ENCODE measurements around the gene KIF20A.

KIF20A gene

DNA sequence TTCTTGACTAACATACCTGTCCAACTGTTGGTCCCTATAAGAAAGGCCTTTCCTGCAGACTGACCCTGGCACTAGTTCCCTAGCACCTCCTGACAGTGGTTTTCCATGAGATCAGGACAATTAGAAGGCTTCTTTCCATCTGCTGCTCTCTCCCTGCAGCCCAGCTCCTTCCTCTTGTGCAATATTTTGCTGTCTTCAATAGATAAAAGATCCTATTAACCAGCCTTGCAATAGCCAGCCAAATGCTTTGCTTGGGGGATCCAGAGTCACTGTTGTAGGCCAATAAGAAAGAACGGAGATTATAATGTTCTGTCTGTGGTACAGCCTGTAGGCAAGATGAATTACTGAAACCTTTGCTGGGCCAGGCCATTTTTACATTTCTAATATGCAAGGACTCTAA, 21.3 kb upstream of the KIF20A start:
- WGBS (ENCODE audit: extremely low coverage, insufficient coverage, low lambda C conversion rate): no CpG with 5 or more reads among the region's 1 CpG
- no peaks in the 10 kb centered on the region for H3K27me3 ChIP-seq (ENCODE audit: insufficient read depth, low read length, poor library complexity)
- no peak overlapping the region for H3K4ac ChIP-seq (ENCODE audit: low read depth, low read length)
- no peaks in the 10 kb centered on the region for H3K4me1 ChIP-seq (ENCODE audit: control insufficient read depth, low read depth, low read length)
- H3K27ac ChIP-seq (ENCODE audit: low read depth, low read length): no peak overlapping the region
- peaks cover 23% of the 10 kb centered on the region for H3K36me3 ChIP-seq (ENCODE audit: control insufficient read depth, insufficient read depth, low read length)
- H3K18ac ChIP-seq (ENCODE audit: low read length): no peak overlapping the region
- H2BK120ac ChIP-seq (ENCODE audit: low read depth, low read length): no peak overlapping the region
- no peaks in the 10 kb centered on the region for H3K79me1 ChIP-seq (ENCODE audit: low read length)
- H3K23ac ChIP-seq (ENCODE audit: low read length): no peak overlapping the region
- no peak overlapping the region for H4K5ac ChIP-seq (ENCODE audit: low read length)
- H3K56ac ChIP-seq (ENCODE audit: low read length): no peak overlapping the region
- no peak overlapping the region for H2BK15ac ChIP-seq (replicated peaks; ENCODE audit: low read depth)
- no peaks in the 10 kb centered on the region for H3K79me2 ChIP-seq (ENCODE audit: control insufficient read depth, insufficient read depth, low read length)
- no peak overlapping the region for H3K9ac ChIP-seq (ENCODE audit: low read length)
- no peak overlapping the region for H4K8ac ChIP-seq (ENCODE audit: low read depth, low read length)
- H3K4me2 ChIP-seq (ENCODE audit: low read length): no peak overlapping the region
- no peak for DNase-seq
- no peak overlapping the region for H3K4me3 ChIP-seq (ENCODE audit: low read length)
- no peak overlapping the region for H2BK5ac ChIP-seq (ENCODE audit: low read length)
- H2AK5ac ChIP-seq (ENCODE audit: low read length): no peak overlapping the region

DNA sequence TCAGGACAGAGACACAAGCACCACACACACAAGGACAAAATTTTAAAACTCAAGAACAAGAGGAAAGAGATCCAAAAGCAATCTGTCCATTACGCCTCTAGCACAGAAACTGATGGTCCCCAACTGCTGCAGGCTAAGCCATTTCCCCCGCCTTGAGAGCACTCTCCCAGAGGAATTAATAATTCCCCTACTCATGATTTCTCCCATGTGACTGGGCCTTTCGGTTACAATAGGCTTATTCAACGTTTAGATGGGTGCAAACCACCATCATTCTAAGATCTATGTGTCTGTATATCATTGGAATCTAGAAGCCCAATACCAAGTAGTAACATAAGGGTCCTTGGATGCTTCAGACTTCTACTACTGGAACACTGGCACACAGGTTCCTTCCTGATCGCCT, 19.2 kb upstream of the KIF20A start:
- Histone ChIP-seq H3K79me1 (ENCODE audit: low read length) (no peaks in the 10 kb centered on the region), H2BK120ac (ENCODE audit: low read depth, low read length) (no peak overlapping the region), H3K4me2 (ENCODE audit: low read length) (no peak overlapping the region), H3K36me3 (ENCODE audit: control insufficient read depth, insufficient read depth, low read length) (peaks cover 29% of the 10 kb centered on the region), H3K4me1 (ENCODE audit: control insufficient read depth, low read depth, low read length) (no peaks in the 10 kb centered on the region), H3K4ac (ENCODE audit: low read depth, low read length) (no peak overlapping the region), H4K5ac (ENCODE audit: low read length) (no peak overlapping the region), H3K27ac (ENCODE audit: low read depth, low read length) (no peak overlapping the region), H3K56ac (ENCODE audit: low read length) (no peak overlapping the region), H3K27me3 (ENCODE audit: insufficient read depth, low read length, poor library complexity) (no peaks in the 10 kb centered on the region), H2BK15ac (replicated peaks; ENCODE audit: low read depth) (no peak overlapping the region), H2BK5ac (ENCODE audit: low read length) (no peak overlapping the region), H3K4me3 (ENCODE audit: low read length) (no peak overlapping the region), H3K79me2 (ENCODE audit: control insufficient read depth, insufficient read depth, low read length) (no peaks in the 10 kb centered on the region), H2AK5ac (ENCODE audit: low read length) (no peak overlapping the region), H3K9ac (ENCODE audit: low read length) (no peak overlapping the region), H3K23ac (ENCODE audit: low read length) (no peak overlapping the region), H4K8ac (ENCODE audit: low read depth, low read length) (no peak overlapping the region), H3K18ac (ENCODE audit: low read length) (no peak overlapping the region)
- WGBS (ENCODE audit: extremely low coverage, insufficient coverage, low lambda C conversion rate): no CpG with 5 or more reads among the region's 5 CpGs
- DNase-seq: no peak

DNA sequence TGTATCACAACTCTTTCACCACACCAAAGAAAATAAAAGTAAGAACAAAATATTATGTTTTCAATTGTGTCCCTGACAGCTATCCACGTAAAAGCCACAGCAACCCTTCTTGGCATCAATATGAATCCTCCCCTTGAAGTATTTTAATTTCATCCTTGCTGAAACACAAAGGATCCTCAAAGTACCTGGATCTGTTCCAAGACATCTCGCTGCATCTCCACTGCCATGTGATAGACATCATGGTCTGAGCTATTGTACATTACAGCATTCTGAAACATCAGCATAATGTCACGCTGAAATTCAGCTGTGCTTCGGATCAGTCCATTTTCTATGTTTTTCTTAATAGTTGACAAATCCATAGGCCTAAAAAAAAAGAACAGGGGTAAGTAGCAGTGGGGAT, 18.2 kb upstream of the KIF20A start:
- H2BK15ac ChIP-seq (replicated peaks; ENCODE audit: low read depth): no peak overlapping the region

DNA sequence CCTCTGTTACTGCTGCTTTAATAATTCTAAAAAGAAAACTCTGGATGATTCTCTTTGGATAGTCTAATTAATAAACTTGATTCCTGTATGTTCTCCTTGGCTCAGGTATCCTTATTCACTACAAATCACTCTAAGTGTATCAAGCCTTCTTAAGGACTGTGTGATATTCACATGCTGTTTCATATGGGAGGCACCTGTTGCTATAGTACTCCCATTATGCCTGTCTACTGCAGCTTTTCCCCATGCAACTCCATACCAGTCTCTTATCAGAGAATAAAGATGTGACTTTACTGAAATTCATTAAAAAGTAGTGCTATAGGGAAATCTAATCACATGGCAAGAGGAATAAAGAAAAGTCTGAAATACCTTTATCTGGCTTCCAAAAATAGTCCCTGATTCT, 15.2 kb upstream of the KIF20A start:
- no peak overlapping the region for H2BK15ac ChIP-seq (replicated peaks; ENCODE audit: low read depth)
- no peak overlapping the region for H2BK5ac ChIP-seq (ENCODE audit: low read length)
- H4K8ac ChIP-seq (ENCODE audit: low read depth, low read length): no peak overlapping the region
- H3K4ac ChIP-seq (ENCODE audit: low read depth, low read length): no peak overlapping the region
- no peak overlapping the region for H3K4me2 ChIP-seq (ENCODE audit: low read length)
- H3K56ac ChIP-seq (ENCODE audit: low read length): no peak overlapping the region
- no peaks in the 10 kb centered on the region for H3K79me2 ChIP-seq (ENCODE audit: control insufficient read depth, insufficient read depth, low read length)
- H3K4me1 ChIP-seq (ENCODE audit: control insufficient read depth, low read depth, low read length): no peaks in the 10 kb centered on the region
- peaks cover 1% of the 10 kb centered on the region for H3K79me1 ChIP-seq (ENCODE audit: low read length)
- H4K5ac ChIP-seq (ENCODE audit: low read length): no peak overlapping the region
- H3K4me3 ChIP-seq (ENCODE audit: low read length): no peak overlapping the region
- no peak overlapping the region for H2BK120ac ChIP-seq (ENCODE audit: low read depth, low read length)
- no peaks in the 10 kb centered on the region for H3K27me3 ChIP-seq (ENCODE audit: insufficient read depth, low read length, poor library complexity)
- no peak overlapping the region for H2AK5ac ChIP-seq (ENCODE audit: low read length)
- no peak overlapping the region for H3K18ac ChIP-seq (ENCODE audit: low read length)
- DNase-seq: no peak
- H3K23ac ChIP-seq (ENCODE audit: low read length): no peak overlapping the region
- no peak overlapping the region for H3K9ac ChIP-seq (ENCODE audit: low read length)
- peaks cover 31% of the 10 kb centered on the region for H3K36me3 ChIP-seq (ENCODE audit: control insufficient read depth, insufficient read depth, low read length)
- H3K27ac ChIP-seq (ENCODE audit: low read depth, low read length): no peak overlapping the region

More for the DNA sequence above, 18.2 kb upstream of the KIF20A start:
- WGBS (ENCODE audit: extremely low coverage, insufficient coverage, low lambda C conversion rate): no CpG with 5 or more reads among the region's 4 CpGs
- Histone ChIP-seq H3K79me2 (ENCODE audit: control insufficient read depth, insufficient read depth, low read length) (no peaks in the 10 kb centered on the region), H3K36me3 (ENCODE audit: control insufficient read depth, insufficient read depth, low read length) (peaks cover 33% of the 10 kb centered on the region), H4K8ac (ENCODE audit: low read depth, low read length) (no peak overlapping the region), H2AK5ac (ENCODE audit: low read length) (no peak overlapping the region), H2BK5ac (ENCODE audit: low read length) (no peak overlapping the region), H4K5ac (ENCODE audit: low read length) (no peak overlapping the region), H3K4me1 (ENCODE audit: control insufficient read depth, low read depth, low read length) (no peaks in the 10 kb centered on the region), H3K4me2 (ENCODE audit: low read length) (no peak overlapping the region), H3K79me1 (ENCODE audit: low read length) (peaks cover 1% of the 10 kb centered on the region), H3K27me3 (ENCODE audit: insufficient read depth, low read length, poor library complexity) (no peaks in the 10 kb centered on the region), H3K18ac (ENCODE audit: low read length) (no peak overlapping the region), H3K4ac (ENCODE audit: low read depth, low read length) (no peak overlapping the region), H3K4me3 (ENCODE audit: low read length) (no peak overlapping the region), H2BK120ac (ENCODE audit: low read depth, low read length) (no peak overlapping the region), H3K9ac (ENCODE audit: low read length) (no peak overlapping the region), H3K27ac (ENCODE audit: low read depth, low read length) (no peak overlapping the region), H3K56ac (ENCODE audit: low read length) (no peak overlapping the region), H3K23ac (ENCODE audit: low read length) (no peak overlapping the region)
- no peak for DNase-seq

DNA sequence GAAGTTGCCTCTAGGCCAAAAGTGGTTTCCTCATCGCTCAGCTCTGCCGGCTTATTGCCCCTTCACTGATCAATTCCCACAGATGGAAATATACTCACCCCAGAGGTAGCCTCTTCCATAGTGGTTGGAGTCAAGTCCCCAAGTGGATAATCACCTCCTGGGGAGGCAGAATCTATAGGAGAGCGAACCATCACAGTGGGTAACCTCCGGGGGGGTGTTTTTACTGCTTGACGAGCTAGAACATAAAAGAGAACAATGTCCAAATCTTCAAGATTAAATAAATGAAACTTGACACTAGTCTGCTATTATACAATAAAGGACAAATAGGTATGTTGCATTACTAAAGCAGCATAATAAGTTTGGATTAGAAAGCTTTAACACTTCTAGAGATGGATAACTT, 9.8 kb upstream of the KIF20A start:
- Histone ChIP-seq H3K23ac (ENCODE audit: low read length) (no peak overlapping the region), H3K79me1 (ENCODE audit: low read length) (peaks cover 1% of the 10 kb centered on the region), H3K79me2 (ENCODE audit: control insufficient read depth, insufficient read depth, low read length) (no peaks in the 10 kb centered on the region), H3K4me2 (ENCODE audit: low read length) (no peak overlapping the region), H3K4me3 (ENCODE audit: low read length) (no peak overlapping the region), H2BK15ac (replicated peaks; ENCODE audit: low read depth) (no peak overlapping the region), H3K9ac (ENCODE audit: low read length) (no peak overlapping the region), H3K56ac (ENCODE audit: low read length) (no peak overlapping the region), H3K27me3 (ENCODE audit: insufficient read depth, low read length, poor library complexity) (no peaks in the 10 kb centered on the region), H2AK5ac (ENCODE audit: low read length) (no peak overlapping the region), H3K4me1 (ENCODE audit: control insufficient read depth, low read depth, low read length) (no peaks in the 10 kb centered on the region), H2BK120ac (ENCODE audit: low read depth, low read length) (no peak overlapping the region), H4K8ac (ENCODE audit: low read depth, low read length) (no peak overlapping the region), H3K18ac (ENCODE audit: low read length) (no peak overlapping the region), H3K27ac (ENCODE audit: low read depth, low read length) (no peak overlapping the region), H4K5ac (ENCODE audit: low read length) (no peak overlapping the region), H3K4ac (ENCODE audit: low read depth, low read length) (no peak overlapping the region), H3K36me3 (ENCODE audit: control insufficient read depth, insufficient read depth, low read length) (peaks cover 21% of the 10 kb centered on the region), H2BK5ac (ENCODE audit: low read length) (no peak overlapping the region)
- no CpG with 5 or more reads among the region's 5 CpGs for WGBS (ENCODE audit: extremely low coverage, insufficient coverage, low lambda C conversion rate)
- no peak for DNase-seq

DNA sequence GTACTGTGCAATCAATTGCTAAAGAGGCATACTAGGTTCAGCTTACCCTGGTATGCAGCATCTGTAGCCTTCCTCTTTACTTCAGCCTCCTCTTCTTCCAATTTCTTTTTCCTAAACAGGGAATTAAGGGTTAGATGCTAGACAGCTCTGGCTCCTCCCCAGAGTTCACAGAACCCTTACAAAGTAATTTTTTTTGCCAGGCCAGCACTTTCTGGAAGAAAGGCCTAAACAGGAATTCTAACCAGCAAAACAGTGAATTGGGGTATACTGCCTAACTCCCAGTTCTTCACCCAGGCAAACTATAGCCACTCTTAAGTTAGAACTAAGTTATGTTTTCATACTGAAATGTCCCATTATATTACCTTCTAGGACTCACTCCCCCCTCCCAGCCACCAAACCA, 8.6 kb upstream of the KIF20A start:
- DNase-seq: no peak
- no peaks in the 10 kb centered on the region for H3K79me1 ChIP-seq (ENCODE audit: low read length)
- H4K8ac ChIP-seq (ENCODE audit: low read depth, low read length): no peak overlapping the region
- H4K5ac ChIP-seq (ENCODE audit: low read length): no peak overlapping the region
- H3K18ac ChIP-seq (ENCODE audit: low read length): no peak overlapping the region
- H3K4ac ChIP-seq (ENCODE audit: low read depth, low read length): no peak overlapping the region
- H2BK15ac ChIP-seq (replicated peaks; ENCODE audit: low read depth): no peak overlapping the region
- no peak overlapping the region for H2AK5ac ChIP-seq (ENCODE audit: low read length)
- H2BK5ac ChIP-seq (ENCODE audit: low read length): no peak overlapping the region
- no peak overlapping the region for H3K23ac ChIP-seq (ENCODE audit: low read length)
- H3K4me1 ChIP-seq (ENCODE audit: control insufficient read depth, low read depth, low read length): no peaks in the 10 kb centered on the region
- H3K4me2 ChIP-seq (ENCODE audit: low read length): no peak overlapping the region
- no peaks in the 10 kb centered on the region for H3K27me3 ChIP-seq (ENCODE audit: insufficient read depth, low read length, poor library complexity)
- H3K79me2 ChIP-seq (ENCODE audit: control insufficient read depth, insufficient read depth, low read length): no peaks in the 10 kb centered on the region
- no peak overlapping the region for H3K56ac ChIP-seq (ENCODE audit: low read length)
- no peak overlapping the region for H2BK120ac ChIP-seq (ENCODE audit: low read depth, low read length)
- no peak overlapping the region for H3K4me3 ChIP-seq (ENCODE audit: low read length)
- no peak overlapping the region for H3K27ac ChIP-seq (ENCODE audit: low read depth, low read length)
- no peak overlapping the region for H3K9ac ChIP-seq (ENCODE audit: low read length)
- H3K36me3 ChIP-seq (ENCODE audit: control insufficient read depth, insufficient read depth, low read length): peaks cover 15% of the 10 kb centered on the region
